CD4-positive, alpha-beta T cell treated with Interleukin-4 for 4 hours (primary cell): ENCODE results near the gene OR5AP2.
"Not testable (repeated sequence)": the region's sequence is repeated elsewhere in the genome, so short reads cannot be mapped to it uniquely, and the experiment has no call there.

Experiments used
- DNase-seq: peaks from one replicate; pipeline ENCODE4 v3.0.0-alpha.2; 2020

The OR5AP2 gene

GRCh38 chr11:56642339-56642738 lies at the start of gene OR5AP2:
OR5AP2 (minus strand) TSS chr11:56642439; CDS start chr11:56642439, 0 bp downstream.
- DNase-seq, result no peak

- DNase-seq, result not testable (repeated sequence)
Observed at GRCh38 chr11:56691179-56691578, 48.9 kb upstream of the OR5AP2 start.

GRCh38 chr11:56688554-56689100 lies 46.4 kb upstream of the OR5AP2 start:
- DNase-seq, result no peak

GRCh38 chr11:56670984-56671383 lies 28.7 kb upstream of the OR5AP2 start:
- no peak for DNase-seq

GRCh38 chr11:56663386-56663785 lies 21.1 kb upstream of the OR5AP2 start, which contains the start of gene OR5AR1:
OR5AR1 (plus strand) TSS chr11:56663686; CDS start chr11:56663686, 0 bp downstream.
- DNase-seq, result no peak

- DNase-seq, result no peak
Observed at GRCh38 chr11:56659755-56660154, 17.5 kb upstream of the OR5AP2 start.

- no peak for DNase-seq
Observed at GRCh38 chr11:56637500-56637899, 4.7 kb downstream of the OR5AP2 start.

- no peak for DNase-seq
Observed at GRCh38 chr11:56636861-56637260, 5.4 kb downstream of the OR5AP2 start.

GRCh38 chr11:56632329-56632728 lies 9.9 kb downstream of the OR5AP2 start:
- no peak for DNase-seq

GRCh38 chr11:56625946-56626345 lies 16.3 kb downstream of the OR5AP2 start:
- DNase-seq, result no peak

GRCh38 chr11:56624661-56625110 lies 17.6 kb downstream of the OR5AP2 start:
- DNase-seq, result no peak

- no peak for DNase-seq
Observed at GRCh38 chr11:56611174-56611573, 31.1 kb downstream of the OR5AP2 start.

- DNase-seq, result not testable (repeated sequence)
Observed at GRCh38 chr11:56592088-56592717, 50.0 kb downstream of the OR5AP2 start.
